SJCRH30 (cell line): ENCODE measurements around the gene PSORS1C2. TPM values are rescaled to one million over a fixed set of nuclear protein-coding genes. Genes with fewer than 3 reads are reported as not detected.

ENCODE experiments used
- DNase-seq, 2 experiments: peaks; one replicate each; pipeline ENCODE4 v3.0.0-alpha.2; 2015 to 2020
- H3K27ac ChIP-seq: fragments of 250-450 bp; sonication (Bioruptor Pico); 2 replicates; pipeline ENCODE4 v1.5.1; 2020; ENCODE audit warnings: mild to moderate bottlenecking, moderate library complexity
- H3K27me3 ChIP-seq: fragments of 250-450 bp; sonication (Bioruptor Pico); 2 replicates; pipeline ENCODE4 v1.5.1; 2020; ENCODE audit warnings: mild to moderate bottlenecking, moderate library complexity
- H3K36me3 ChIP-seq: fragments of 250-450 bp; sonication (Bioruptor Pico); 2 replicates; pipeline ENCODE4 v1.5.1; 2020; ENCODE audit warnings: mild to moderate bottlenecking, moderate library complexity
- H3K4me1 ChIP-seq: fragments of 250-450 bp; sonication (Bioruptor Pico); 2 replicates; pipeline ENCODE4 v1.5.1; 2020; ENCODE audit warnings: mild to moderate bottlenecking, moderate library complexity
- H3K4me3 ChIP-seq: fragments of 250-450 bp; sonication (Bioruptor Pico); 2 replicates; pipeline ENCODE4 v1.5.1; 2020; ENCODE audit warnings: mild to moderate bottlenecking, moderate library complexity
- H3K9me3 ChIP-seq: fragments of 250-450 bp; sonication (Bioruptor Pico); replicated peaks from 2 replicates; pipeline ENCODE4 v1.5.1; 2020; ENCODE audit warnings: mild to moderate bottlenecking, moderate library complexity
- total RNA-seq: library from RNA; depleted of rRNA; stranded (reverse); fragments of >200 nt; shearing (Covaris generic); gene quantifications from 2 replicates; pipeline ENCODE4 v1.2.3, GENCODE V29; 2014

PSORS1C2 gene
- total RNA-seq, 1 experiment from 2014 or later = not detected

GRCh38 chr6:31118178-31118577 is 20.7 kb downstream of the PSORS1C2 start:
- DNase-seq = no peak
- H3K4me3 ChIP-seq = no peak overlapping the region
- H3K36me3 ChIP-seq = no peaks in the 10 kb centered on the region
- H3K27me3 ChIP-seq = no peaks in the 10 kb centered on the region
- H3K27ac ChIP-seq = no peak overlapping the region
- peaks cover 33% of the 10 kb centered on the region for H3K4me1 ChIP-seq
- H3K9me3 ChIP-seq = no peaks in the 10 kb centered on the region

GRCh38 chr6:31116661-31117385 is 22.0 kb downstream of the PSORS1C2 start:
- no peak for DNase-seq
- H3K9me3 ChIP-seq = no peaks in the 10 kb centered on the region
- H3K27me3 ChIP-seq = no peaks in the 10 kb centered on the region
- H3K4me1 ChIP-seq = peaks cover 35% of the 10 kb centered on the region
- H3K36me3 ChIP-seq = no peaks in the 10 kb centered on the region
- no peak overlapping the region for H3K4me3 ChIP-seq
- no peak overlapping the region for H3K27ac ChIP-seq

GRCh38 chr6:31115941-31116560 is 22.8 kb downstream of the PSORS1C2 start:
- H3K4me3 ChIP-seq = no peak overlapping the region
- no peaks in the 10 kb centered on the region for H3K36me3 ChIP-seq
- no peaks in the 10 kb centered on the region for H3K27me3 ChIP-seq
- no peaks in the 10 kb centered on the region for H3K9me3 ChIP-seq
- peaks cover 43% of the 10 kb centered on the region for H3K4me1 ChIP-seq
- H3K27ac ChIP-seq = no peak overlapping the region
- no peak for DNase-seq

GRCh38 chr6:31114970-31115849 is 23.7 kb downstream of the PSORS1C2 start:
- H3K27me3 ChIP-seq = no peaks in the 10 kb centered on the region
- peaks cover 49% of the 10 kb centered on the region for H3K4me1 ChIP-seq
- peak in 1 of 2 experiments; percentile 55 for DNase-seq
- H3K4me3 ChIP-seq = peak overlapping the region; percentile 20; the same call in 1 of the 2 replicates
- peak overlapping the region; percentile 55 for H3K27ac ChIP-seq
- H3K36me3 ChIP-seq = no peaks in the 10 kb centered on the region
- no peaks in the 10 kb centered on the region for H3K9me3 ChIP-seq

- peak within 1 kb of the TSS; percentile 55 for H3K27ac ChIP-seq
- H3K4me1 ChIP-seq = peaks cover 49% of the 10 kb centered on the region
- H3K4me3 ChIP-seq = peak within 1 kb of the TSS; percentile 20; the same call in 1 of the 2 replicates
- no peaks in the 10 kb centered on the region for H3K36me3 ChIP-seq
- H3K27me3 ChIP-seq = no peaks in the 10 kb centered on the region
- H3K9me3 ChIP-seq = no peaks in the 10 kb centered on the region
- peak; percentile 70 to 75 for DNase-seq
These were observed 24.4 kb downstream of the PSORS1C2 start, which contains the start of gene PSORS1C1 for GRCh38 chr6:31114541-31114878. Gene PSORS1C1 (plus strand): TSS chr6:31114800. CDS start chr6:31129633, 14,833 bp downstream.

- Histone ChIP-seq H3K27me3 (no peaks in the 10 kb centered on the region), H3K27ac (peak overlapping the region; percentile 55), H3K4me3 (no peak overlapping the region), H3K4me1 (peaks cover 49% of the 10 kb centered on the region), H3K9me3 (no peaks in the 10 kb centered on the region), H3K36me3 (no peaks in the 10 kb centered on the region)
- peak; percentile 31 to 51 for DNase-seq
These were observed 24.9 kb downstream of the PSORS1C2 start for GRCh38 chr6:31113861-31114540.

GRCh38 chr6:31112478-31112877 is 26.4 kb downstream of the PSORS1C2 start, which contains the start of gene C6orf15:
Gene C6orf15 (minus strand): TSS chr6:31112575. CDS start chr6:31112555, 20 bp downstream.
- Histone ChIP-seq H3K4me3 (no peak within 1 kb of the TSS), H3K36me3 (no peaks in the 10 kb centered on the region), H3K27ac (peak within 1 kb of the TSS; percentile 53), H3K9me3 (no peaks in the 10 kb centered on the region), H3K27me3 (no peaks in the 10 kb centered on the region), H3K4me1 (peaks cover 49% of the 10 kb centered on the region)
- DNase-seq = peak; percentile 79 to 81

- H3K36me3 ChIP-seq = no peaks in the 10 kb centered on the region
- no peaks in the 10 kb centered on the region for H3K27me3 ChIP-seq
- no peaks in the 10 kb centered on the region for H3K9me3 ChIP-seq
- peaks cover 49% of the 10 kb centered on the region for H3K4me1 ChIP-seq
- no peak overlapping the region for H3K4me3 ChIP-seq
- peak overlapping the region; percentile 53 for H3K27ac ChIP-seq
- no peak for DNase-seq
These were observed 27.2 kb downstream of the PSORS1C2 start for GRCh38 chr6:31111712-31112111.

- no peaks in the 10 kb centered on the region for H3K27me3 ChIP-seq
- no peak for DNase-seq
- no peak overlapping the region for H3K27ac ChIP-seq
- H3K4me1 ChIP-seq = peaks cover 51% of the 10 kb centered on the region
- H3K4me3 ChIP-seq = no peak overlapping the region
- H3K36me3 ChIP-seq = no peaks in the 10 kb centered on the region
- H3K9me3 ChIP-seq = no peaks in the 10 kb centered on the region
These were observed 27.9 kb downstream of the PSORS1C2 start for GRCh38 chr6:31110825-31111582.

GRCh38 chr6:31107052-31107451 is 31.8 kb downstream of the PSORS1C2 start:
- Histone ChIP-seq H3K27ac (no peak overlapping the region), H3K27me3 (no peaks in the 10 kb centered on the region), H3K36me3 (no peaks in the 10 kb centered on the region), H3K4me1 (peaks cover 19% of the 10 kb centered on the region), H3K9me3 (no peaks in the 10 kb centered on the region), H3K4me3 (no peak overlapping the region)
- no peak for DNase-seq

GRCh38 chr6:31103136-31103535 is 35.7 kb downstream of the PSORS1C2 start:
- Histone ChIP-seq H3K9me3 (no peaks in the 10 kb centered on the region), H3K27ac (no peak overlapping the region), H3K36me3 (no peaks in the 10 kb centered on the region), H3K4me3 (no peak overlapping the region), H3K27me3 (no peaks in the 10 kb centered on the region), H3K4me1 (peaks cover 3% of the 10 kb centered on the region)
- DNase-seq = no peak

GRCh38 chr6:31098449-31098938 is 40.4 kb downstream of the PSORS1C2 start:
- no peaks in the 10 kb centered on the region for H3K27me3 ChIP-seq
- H3K27ac ChIP-seq = no peak overlapping the region
- H3K36me3 ChIP-seq = no peaks in the 10 kb centered on the region
- H3K9me3 ChIP-seq = no peaks in the 10 kb centered on the region
- DNase-seq = no peak
- H3K4me1 ChIP-seq = peaks cover 3% of the 10 kb centered on the region
- H3K4me3 ChIP-seq = no peak overlapping the region

GRCh38 chr6:31096656-31097055 is 42.2 kb downstream of the PSORS1C2 start:
- no peak for DNase-seq
- Histone ChIP-seq H3K9me3 (no peaks in the 10 kb centered on the region), H3K4me3 (no peak overlapping the region), H3K27me3 (no peaks in the 10 kb centered on the region), H3K36me3 (no peaks in the 10 kb centered on the region), H3K4me1 (peaks cover 3% of the 10 kb centered on the region), H3K27ac (no peak overlapping the region)

GRCh38 chr6:31096215-31096614 is 42.7 kb downstream of the PSORS1C2 start:
- Histone ChIP-seq H3K36me3 (no peaks in the 10 kb centered on the region), H3K27ac (no peak overlapping the region), H3K4me3 (no peak overlapping the region), H3K4me1 (peaks cover 3% of the 10 kb centered on the region), H3K27me3 (no peaks in the 10 kb centered on the region), H3K9me3 (no peaks in the 10 kb centered on the region)
- no peak for DNase-seq
